ENCODE measurements around the gene CYP4F11. TPM values are rescaled to one million over a fixed set of nuclear protein-coding genes. Genes with fewer than 3 reads are reported as not detected.
A peak's percentile ranks its signal among the peaks of the same experiment; 100 is the strongest.

Gene CYP4F11, protein sequence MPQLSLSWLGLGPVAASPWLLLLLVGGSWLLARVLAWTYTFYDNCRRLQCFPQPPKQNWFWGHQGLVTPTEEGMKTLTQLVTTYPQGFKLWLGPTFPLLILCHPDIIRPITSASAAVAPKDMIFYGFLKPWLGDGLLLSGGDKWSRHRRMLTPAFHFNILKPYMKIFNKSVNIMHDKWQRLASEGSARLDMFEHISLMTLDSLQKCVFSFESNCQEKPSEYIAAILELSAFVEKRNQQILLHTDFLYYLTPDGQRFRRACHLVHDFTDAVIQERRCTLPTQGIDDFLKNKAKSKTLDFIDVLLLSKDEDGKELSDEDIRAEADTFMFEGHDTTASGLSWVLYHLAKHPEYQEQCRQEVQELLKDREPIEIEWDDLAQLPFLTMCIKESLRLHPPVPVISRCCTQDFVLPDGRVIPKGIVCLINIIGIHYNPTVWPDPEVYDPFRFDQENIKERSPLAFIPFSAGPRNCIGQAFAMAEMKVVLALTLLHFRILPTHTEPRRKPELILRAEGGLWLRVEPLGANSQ
- total RNA-seq (1 to 10 TPM in 1 of 4 donors, under 1 TPM in 2, not detected in 1; 0.11 to 1.0 (median 0.34) TPM), polyA plus RNA-seq (under 1 TPM; 0.05 to 0.08 (median 0.08) TPM)
- long read RNA-seq, donor 1, partial matches to known transcripts: 0 of 1 reads
- long read RNA-seq, donor 1, other reads (novel, unspliced or antisense): 0 of 1 reads
- long read RNA-seq, donor 2: 0 reads

GRCh38 chr19:15934332-15935078, at the start of gene CYP4F11:
Gene CYP4F11 (minus strand): TSS chr19:15934529. CDS start chr19:15934408, 121 bp downstream.
- H3K9me3 ChIP-seq: no peaks in the 10 kb centered on the region
- peak in 2 of 4 donors; percentile 71 to 79 for ATAC-seq
- peak; percentile 59 to 63 for DNase-seq
- intact Hi-C loops (cut with DNase I): no loop called here
- no peak within 1 kb of the TSS for H3K27ac ChIP-seq
- no peak within 1 kb of the TSS for H3K4me3 ChIP-seq
- H3K4me1 ChIP-seq: no peaks in the 10 kb centered on the region
- peaks cover 0 to 20% (median under 1%) of the 10 kb centered on the region in 3 donors for H3K27me3 ChIP-seq (ENCODE audit: insufficient read depth in 3 of 3, low read length in 2 of 3)
- 23 to 30% (median 28%) methylated on average over 9 to 10 of the region's 10 CpGs for WGBS, 3 donors
- TF ChIP-seq, protein P1, sequence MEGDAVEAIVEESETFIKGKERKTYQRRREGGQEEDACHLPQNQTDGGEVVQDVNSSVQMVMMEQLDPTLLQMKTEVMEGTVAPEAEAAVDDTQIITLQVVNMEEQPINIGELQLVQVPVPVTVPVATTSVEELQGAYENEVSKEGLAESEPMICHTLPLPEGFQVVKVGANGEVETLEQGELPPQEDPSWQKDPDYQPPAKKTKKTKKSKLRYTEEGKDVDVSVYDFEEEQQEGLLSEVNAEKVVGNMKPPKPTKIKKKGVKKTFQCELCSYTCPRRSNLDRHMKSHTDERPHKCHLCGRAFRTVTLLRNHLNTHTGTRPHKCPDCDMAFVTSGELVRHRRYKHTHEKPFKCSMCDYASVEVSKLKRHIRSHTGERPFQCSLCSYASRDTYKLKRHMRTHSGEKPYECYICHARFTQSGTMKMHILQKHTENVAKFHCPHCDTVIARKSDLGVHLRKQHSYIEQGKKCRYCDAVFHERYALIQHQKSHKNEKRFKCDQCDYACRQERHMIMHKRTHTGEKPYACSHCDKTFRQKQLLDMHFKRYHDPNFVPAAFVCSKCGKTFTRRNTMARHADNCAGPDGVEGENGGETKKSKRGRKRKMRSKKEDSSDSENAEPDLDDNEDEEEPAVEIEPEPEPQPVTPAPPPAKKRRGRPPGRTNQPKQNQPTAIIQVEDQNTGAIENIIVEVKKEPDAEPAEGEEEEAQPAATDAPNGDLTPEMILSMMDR (IDR thresholded peaks at IDR 0.05): no peak
- no peaks in the 10 kb centered on the region for H3K36me3 ChIP-seq (ENCODE audit: insufficient read depth in 1 of 2, low read depth in 1 of 2)

DNA sequence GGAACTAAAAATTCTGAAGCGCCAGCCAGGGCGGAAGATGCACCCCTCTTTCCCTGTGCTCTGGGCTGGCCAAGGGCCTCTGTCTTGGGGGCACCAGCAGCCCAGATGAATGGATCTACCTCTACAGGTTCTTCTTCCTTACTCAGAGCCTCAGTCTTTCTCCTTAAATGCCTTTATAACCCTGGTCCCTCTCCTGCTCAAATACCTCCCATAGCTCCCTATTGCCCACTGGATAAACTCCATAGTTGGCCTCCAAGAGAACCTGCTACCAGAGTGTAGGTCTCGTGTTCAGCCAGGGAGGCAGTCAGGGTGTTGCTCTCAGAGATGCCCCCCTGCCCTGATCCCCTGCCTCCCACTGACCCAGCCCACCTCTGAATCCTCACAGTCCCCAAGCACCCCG, 45.0 kb upstream of the CYP4F11 start:
- intact Hi-C loops (cut with DNase I): no loop called here
- WGBS, 3 donors: 72 to 85% (median 76%) methylated on average over 4 of the region's 4 CpGs
- ATAC-seq (no peak), DNase-seq (no peak)
- Histone ChIP-seq H3K4me3 (no peak overlapping the region), H3K4me1 (no peaks in the 10 kb centered on the region), H3K27me3 (ENCODE audit: insufficient read depth in 3 of 3, low read length in 2 of 3) (peaks cover 0 to 4% (median 3%) of the 10 kb centered on the region in 3 donors), H3K36me3 (ENCODE audit: insufficient read depth in 1 of 2, low read depth in 1 of 2) (no peaks in the 10 kb centered on the region), H3K27ac (no peak overlapping the region), H3K9me3 (peaks cover 16% of the 10 kb centered on the region)
- TF ChIP-seq, protein P1 (IDR thresholded peaks at IDR 0.05): no peak

DNA sequence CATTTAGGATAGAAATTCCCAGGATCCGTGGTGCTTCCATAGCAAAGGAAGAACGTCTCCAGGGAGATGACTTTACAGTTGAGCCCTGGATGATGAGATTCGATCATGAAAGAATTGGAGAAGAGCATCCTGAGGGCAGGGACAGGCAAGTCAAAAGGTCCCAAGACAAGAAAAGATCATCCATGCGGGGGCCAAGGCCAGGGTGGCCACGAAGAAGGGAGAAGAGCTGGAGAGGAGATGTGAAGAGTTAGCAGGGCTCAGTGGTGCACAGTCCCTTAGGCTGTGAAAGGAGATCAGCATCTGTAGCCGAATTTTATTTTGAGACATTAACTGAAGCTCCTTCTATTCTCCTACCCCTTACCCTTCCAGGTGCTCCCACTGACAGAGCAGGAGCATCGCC, 43.4 kb upstream of the CYP4F11 start:
- H3K27ac ChIP-seq: no peak overlapping the region
- peaks cover 0 to 4% (median 3%) of the 10 kb centered on the region in 3 donors for H3K27me3 ChIP-seq (ENCODE audit: insufficient read depth in 3 of 3, low read length in 2 of 3)
- no peaks in the 10 kb centered on the region for H3K36me3 ChIP-seq (ENCODE audit: insufficient read depth in 1 of 2, low read depth in 1 of 2)
- WGBS, 3 donors: 57 to 67% (median 60%) methylated on average over 7 of the region's 7 CpGs
- TF ChIP-seq, protein P1 (IDR thresholded peaks at IDR 0.05): no peak
- no peak overlapping the region for H3K4me3 ChIP-seq
- intact Hi-C loops (cut with DNase I): no loop called here
- no peak for ATAC-seq
- H3K9me3 ChIP-seq: peaks cover 10% of the 10 kb centered on the region
- H3K4me1 ChIP-seq: no peaks in the 10 kb centered on the region
- no peak for DNase-seq

GRCh38 chr19:15976836-15977689, 42.7 kb upstream of the CYP4F11 start:
- TF ChIP-seq, protein P1 (IDR thresholded peaks at IDR 0.05): no peak
- peaks cover 9% of the 10 kb centered on the region for H3K9me3 ChIP-seq
- H3K27ac ChIP-seq: no peak overlapping the region
- no peak for DNase-seq
- no peaks in the 10 kb centered on the region for H3K4me1 ChIP-seq
- H3K27me3 ChIP-seq (ENCODE audit: insufficient read depth in 3 of 3, low read length in 2 of 3): peaks cover 0 to 4% (median 3%) of the 10 kb centered on the region in 3 donors
- ATAC-seq: no peak
- intact Hi-C loops (cut with DNase I): no loop called here
- WGBS, 3 donors: 44 to 60% (median 49%) methylated on average over 10 of the region's 10 CpGs
- no peaks in the 10 kb centered on the region for H3K36me3 ChIP-seq (ENCODE audit: insufficient read depth in 1 of 2, low read depth in 1 of 2)
- no peak overlapping the region for H3K4me3 ChIP-seq

Data from psoas muscle (tissue), 8 donors.